ENCODE data around the gene OTUD4. TPM values are rescaled to one million over a fixed set of nuclear protein-coding genes. Genes with fewer than 3 reads are reported as not detected.
A peak's percentile ranks its signal among the peaks of the same experiment; 100 is the strongest.
"Not testable (repeated sequence)": the region's sequence is repeated elsewhere in the genome, so short reads cannot be mapped to it uniquely, and the experiment has no call there.

The OTUD4 gene
- total RNA-seq, 2 donors from 2014 or later: 26.7 to 33.2 TPM

DNA sequence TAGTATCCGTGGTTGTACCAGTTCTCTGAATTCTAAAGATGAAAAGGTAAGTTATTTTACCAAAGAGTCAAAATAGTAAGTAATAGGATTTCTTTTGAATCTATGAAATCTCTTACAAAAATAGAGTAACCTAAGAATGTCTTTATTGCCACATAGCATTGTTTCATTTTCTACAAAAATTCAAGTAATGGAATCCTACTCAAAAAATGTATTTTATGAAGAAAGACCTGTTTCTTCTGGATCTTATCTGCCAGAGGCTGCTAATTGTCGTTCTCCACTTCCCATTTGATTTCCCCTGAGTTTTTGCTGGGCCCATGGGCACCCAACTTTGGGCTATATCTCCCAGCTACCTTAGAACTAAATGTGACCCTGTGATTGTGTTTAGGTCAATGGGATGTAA is 3.2 kb upstream of the OTUD4 start:
- no peak overlapping the region for H3K9ac ChIP-seq (ENCODE audit: low read depth in 2 of 2, low read length in 2 of 2)
- no peak overlapping the region for H3K27ac ChIP-seq
- no peaks in the 10 kb centered on the region for H3K36me3 ChIP-seq
- no peak for DNase-seq
- no peaks in the 10 kb centered on the region for H3K27me3 ChIP-seq
- H3K4me3 ChIP-seq: no peak overlapping the region
- no peaks in the 10 kb centered on the region for H3K9me3 ChIP-seq
- intact Hi-C loops (cut with DNase I): no loop called here
- TF ChIP-seq, protein P1, sequence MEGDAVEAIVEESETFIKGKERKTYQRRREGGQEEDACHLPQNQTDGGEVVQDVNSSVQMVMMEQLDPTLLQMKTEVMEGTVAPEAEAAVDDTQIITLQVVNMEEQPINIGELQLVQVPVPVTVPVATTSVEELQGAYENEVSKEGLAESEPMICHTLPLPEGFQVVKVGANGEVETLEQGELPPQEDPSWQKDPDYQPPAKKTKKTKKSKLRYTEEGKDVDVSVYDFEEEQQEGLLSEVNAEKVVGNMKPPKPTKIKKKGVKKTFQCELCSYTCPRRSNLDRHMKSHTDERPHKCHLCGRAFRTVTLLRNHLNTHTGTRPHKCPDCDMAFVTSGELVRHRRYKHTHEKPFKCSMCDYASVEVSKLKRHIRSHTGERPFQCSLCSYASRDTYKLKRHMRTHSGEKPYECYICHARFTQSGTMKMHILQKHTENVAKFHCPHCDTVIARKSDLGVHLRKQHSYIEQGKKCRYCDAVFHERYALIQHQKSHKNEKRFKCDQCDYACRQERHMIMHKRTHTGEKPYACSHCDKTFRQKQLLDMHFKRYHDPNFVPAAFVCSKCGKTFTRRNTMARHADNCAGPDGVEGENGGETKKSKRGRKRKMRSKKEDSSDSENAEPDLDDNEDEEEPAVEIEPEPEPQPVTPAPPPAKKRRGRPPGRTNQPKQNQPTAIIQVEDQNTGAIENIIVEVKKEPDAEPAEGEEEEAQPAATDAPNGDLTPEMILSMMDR (IDR thresholded peaks at IDR 0.05): no peak
- H3K4me1 ChIP-seq: no peaks in the 10 kb centered on the region

DNA sequence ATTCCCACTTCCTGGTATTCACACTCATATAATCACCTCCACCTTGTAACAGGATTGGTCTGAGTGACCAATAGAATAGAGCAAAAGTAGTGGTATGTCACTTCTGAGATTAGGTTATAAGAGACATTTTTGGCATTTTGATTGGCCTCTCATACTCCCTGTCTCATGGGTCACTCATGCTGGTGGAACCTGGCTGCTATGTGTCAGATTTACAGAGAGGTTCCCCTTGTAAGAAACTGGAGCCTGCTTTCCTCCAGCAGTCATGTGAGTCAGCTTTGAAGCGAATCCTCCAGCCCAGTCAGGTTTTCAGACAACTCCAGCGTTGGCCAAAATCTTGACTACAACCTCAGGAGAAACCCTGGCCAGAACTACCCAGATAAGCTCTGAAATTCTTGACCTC is 2.6 kb upstream of the OTUD4 start:
- no peak overlapping the region for H3K9ac ChIP-seq (ENCODE audit: low read depth in 2 of 2, low read length in 2 of 2)
- H3K36me3 ChIP-seq: no peaks in the 10 kb centered on the region
- H3K4me3 ChIP-seq: no peak overlapping the region
- H3K4me1 ChIP-seq: no peaks in the 10 kb centered on the region
- no peaks in the 10 kb centered on the region for H3K9me3 ChIP-seq
- TF ChIP-seq, protein P1 (IDR thresholded peaks at IDR 0.05): no peak
- no peaks in the 10 kb centered on the region for H3K27me3 ChIP-seq
- H3K27ac ChIP-seq: no peak overlapping the region
- intact Hi-C loops (cut with DNase I): no loop called here
- DNase-seq: no peak

DNA sequence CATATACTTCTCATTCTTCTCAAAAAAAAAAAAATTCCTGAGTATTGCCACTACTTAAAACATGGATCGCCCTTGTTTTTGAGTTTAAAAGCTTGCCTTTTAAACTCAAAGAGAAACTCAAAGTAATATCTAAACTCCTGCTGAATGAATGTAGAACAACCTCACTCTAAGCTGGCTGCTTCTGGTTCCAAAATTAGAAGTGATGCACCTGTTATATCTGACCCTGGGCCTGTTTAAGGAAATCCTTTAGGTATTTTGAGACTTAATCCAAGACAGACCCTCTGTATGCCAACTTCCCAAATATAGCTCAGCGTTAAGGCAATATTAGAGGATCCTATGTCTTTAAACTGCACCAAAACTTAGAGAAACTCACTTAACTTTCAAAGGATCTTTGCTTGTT is 1.8 kb upstream of the OTUD4 start:
- Histone ChIP-seq H3K4me1 (peaks cover 5% of the 10 kb centered on the region), H3K27ac (no peak overlapping the region), H3K9ac (ENCODE audit: low read depth in 2 of 2, low read length in 2 of 2) (no peak overlapping the region), H3K4me3 (no peak overlapping the region), H3K27me3 (no peaks in the 10 kb centered on the region), H3K9me3 (no peaks in the 10 kb centered on the region), H3K36me3 (no peaks in the 10 kb centered on the region)
- TF ChIP-seq, protein P1 (IDR thresholded peaks at IDR 0.05): no peak
- no peak for DNase-seq
- intact Hi-C loops (cut with DNase I): no loop called here

DNA sequence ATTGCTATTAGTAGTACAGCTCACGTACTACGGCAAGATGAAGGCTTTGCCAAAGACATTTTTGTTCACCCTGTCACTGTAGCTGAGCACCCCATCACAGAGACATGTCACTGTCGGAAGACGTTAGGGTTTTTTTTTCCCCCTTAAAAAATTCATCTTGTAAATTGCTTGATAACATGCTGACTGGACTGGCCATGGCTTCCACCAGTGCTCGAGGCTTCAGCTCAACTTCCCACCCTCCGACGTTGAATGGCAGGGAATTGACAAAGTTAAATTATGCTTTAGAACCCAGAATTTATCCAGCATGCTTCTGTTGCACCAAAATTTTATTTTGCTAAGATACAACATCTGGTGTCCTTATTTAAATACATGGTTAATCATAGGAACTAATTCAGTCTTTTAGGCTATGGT is 707 bp upstream of the OTUD4 start:
- H3K4me3 ChIP-seq: peak overlapping the region; percentile 82
- intact Hi-C loops (cut with DNase I): no loop called here
- TF ChIP-seq, protein P1 (IDR thresholded peaks at IDR 0.05): no peak

DNA sequence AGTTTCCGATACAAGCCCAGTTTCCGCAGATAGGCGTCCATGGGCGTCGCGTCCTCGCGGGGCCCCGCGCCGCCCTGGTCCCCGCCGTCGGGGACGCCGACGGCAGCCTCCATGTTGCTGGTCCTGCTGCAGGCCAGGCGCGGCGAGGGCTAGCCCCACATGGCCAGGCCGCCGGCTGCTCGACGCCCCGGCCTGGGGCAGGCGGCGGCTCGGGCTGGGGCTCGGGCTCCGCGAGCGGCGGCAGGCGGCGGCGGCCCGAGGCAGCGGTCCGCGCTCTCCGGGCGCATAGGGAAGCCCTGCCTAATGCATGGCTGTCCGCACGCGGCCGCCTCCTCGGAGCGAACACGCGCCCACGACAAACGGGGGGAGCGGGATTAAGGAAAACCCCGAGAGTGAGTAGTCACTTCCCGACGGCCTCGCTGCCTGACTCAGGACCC is 510 bp downstream of the OTUD4 start:
- H3K36me3 ChIP-seq; H3K9me3 ChIP-seq; H3K27me3 ChIP-seq; intact Hi-C loops (cut with DNase I); DNase-seq: not testable (repeated sequence)
- Histone ChIP-seq H3K4me1 (peaks cover 19% of the 10 kb centered on the region), H3K4me3 (peak overlapping the region; percentile 82), H3K9ac (ENCODE audit: low read depth in 2 of 2, low read length in 2 of 2) (peak overlapping the region; percentile 68 to 81), H3K27ac (peak overlapping the region; percentile 99)

More for the DNA sequence above, 707 bp upstream of the OTUD4 start:
- H3K4me1 ChIP-seq: peaks cover 13% of the 10 kb centered on the region
- no peaks in the 10 kb centered on the region for H3K27me3 ChIP-seq
- H3K27ac ChIP-seq: peak overlapping the region; percentile 99
- DNase-seq: no peak
- no peaks in the 10 kb centered on the region for H3K36me3 ChIP-seq
- no peaks in the 10 kb centered on the region for H3K9me3 ChIP-seq
- peak overlapping the region; percentile 77 to 81 for H3K9ac ChIP-seq (ENCODE audit: low read depth in 2 of 2, low read length in 2 of 2)

DNA sequence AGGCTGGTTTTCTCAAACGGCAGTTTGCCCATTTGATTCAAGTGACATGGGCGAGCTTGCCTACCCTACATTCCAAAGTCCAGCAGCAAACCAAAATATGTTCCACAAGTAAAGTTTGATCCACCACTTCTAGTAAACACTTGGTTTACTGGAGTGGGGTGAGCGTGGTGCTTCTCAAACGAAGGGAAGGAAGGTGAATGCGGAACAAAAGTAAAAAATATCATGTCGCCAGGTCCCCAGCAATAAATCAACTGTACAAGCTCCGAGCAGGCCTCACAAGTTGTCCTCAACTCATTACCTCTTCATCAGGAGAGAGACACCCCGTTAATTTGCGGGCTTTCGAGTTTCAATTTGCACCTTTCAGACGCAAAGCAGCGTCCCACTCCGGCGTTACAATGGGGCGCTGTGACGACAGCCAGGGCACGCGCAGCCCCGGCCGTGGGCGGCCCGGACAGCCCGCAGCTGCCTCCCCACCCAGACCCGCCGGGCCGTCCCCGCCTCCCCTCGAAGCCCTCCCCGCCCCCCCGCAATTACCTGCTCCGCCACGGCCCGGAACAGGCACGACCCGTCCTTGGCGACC is 1.0 kb downstream of the OTUD4 start:
- intact Hi-C loops (cut with DNase I): no loop called here
- Histone ChIP-seq H3K27ac (peak overlapping the region; percentile 99), H3K36me3 (no peaks in the 10 kb centered on the region), H3K9me3 (no peaks in the 10 kb centered on the region), H3K4me3 (peak overlapping the region; percentile 82), H3K9ac (ENCODE audit: low read depth in 2 of 2, low read length in 2 of 2) (peak overlapping the region; percentile 52 to 100), H3K27me3 (no peaks in the 10 kb centered on the region), H3K4me1 (peaks cover 19% of the 10 kb centered on the region)
- TF ChIP-seq, protein P1 (IDR thresholded peaks at IDR 0.05): no peak
- DNase-seq: peak; percentile 80

All from colonic mucosa (tissue), 4 donors.